NCI-H1048 (cell line): ENCODE measurements around the gene TPPP3.

Source experiments
- DNase-seq: peaks from one replicate; lab custom pipeline; 2025; lab: John Stamatoyannopoulos, UW

The TPPP3 gene

GRCh38 chr16:67404740-67405226, 11.5 kb upstream of the TPPP3 start:
- DNase-seq = no peak

GRCh38 chr16:67403976-67404555, 10.8 kb upstream of the TPPP3 start:
- no peak for DNase-seq

- no peak for DNase-seq
Measured at GRCh38 chr16:67400901-67401300, 7.6 kb upstream of the TPPP3 start.

- no peak for DNase-seq
Measured at GRCh38 chr16:67399749-67400704, 6.7 kb upstream of the TPPP3 start.

GRCh38 chr16:67399218-67399733, 6.0 kb upstream of the TPPP3 start:
- DNase-seq = no peak

GRCh38 chr16:67398546-67399217, 5.4 kb upstream of the TPPP3 start:
- DNase-seq = no peak

- DNase-seq = no peak
Measured at GRCh38 chr16:67397812-67398545, 4.7 kb upstream of the TPPP3 start.

- DNase-seq = no peak
Measured at GRCh38 chr16:67397036-67397801, 3.9 kb upstream of the TPPP3 start.

- no peak for DNase-seq
Measured at GRCh38 chr16:67396159-67397035, 3.1 kb upstream of the TPPP3 start.

- no peak for DNase-seq
Measured at GRCh38 chr16:67395458-67396158, 2.3 kb upstream of the TPPP3 start.

- no peak for DNase-seq
Measured at GRCh38 chr16:67395105-67395457, 1.8 kb upstream of the TPPP3 start.

- no peak for DNase-seq
Measured at GRCh38 chr16:67394155-67395104, 1.1 kb upstream of the TPPP3 start.

GRCh38 chr16:67393788-67394154, 473 bp upstream of the TPPP3 start:
- DNase-seq = no peak

GRCh38 chr16:67392301-67393059, 818 bp downstream of the TPPP3 start:
- DNase-seq = no peak

GRCh38 chr16:67391424-67392300, 1.6 kb downstream of the TPPP3 start:
- no peak for DNase-seq

GRCh38 chr16:67390816-67391423, 2.4 kb downstream of the TPPP3 start:
- no peak for DNase-seq
